Amniotic stem cell (primary cell): ENCODE data around the gene FBXL17.

Source experiments
- DNase-seq: peaks from one replicate; lab custom pipeline; 2025; lab: John Stamatoyannopoulos, UW

FBXL17 gene

DNA sequence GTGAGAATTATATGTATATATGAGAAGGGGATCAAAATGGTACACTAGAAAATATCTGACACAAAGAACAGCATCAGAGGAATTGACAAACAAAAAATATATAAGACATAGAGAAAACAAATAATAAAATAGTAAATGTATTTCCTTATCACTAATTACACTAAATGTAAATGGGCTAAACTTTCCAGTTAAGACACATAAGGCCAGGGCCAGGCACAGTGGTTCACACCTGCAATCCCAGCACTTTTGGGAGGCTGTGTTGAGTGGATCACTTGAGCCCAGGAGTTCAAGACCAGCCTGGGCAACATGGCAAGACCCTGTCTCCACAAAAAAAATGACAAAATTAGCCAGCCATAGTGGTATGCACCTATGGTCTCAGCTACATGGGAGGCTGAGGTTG is 8.5 kb downstream of the FBXL17 start:
- no peak for DNase-seq

DNA sequence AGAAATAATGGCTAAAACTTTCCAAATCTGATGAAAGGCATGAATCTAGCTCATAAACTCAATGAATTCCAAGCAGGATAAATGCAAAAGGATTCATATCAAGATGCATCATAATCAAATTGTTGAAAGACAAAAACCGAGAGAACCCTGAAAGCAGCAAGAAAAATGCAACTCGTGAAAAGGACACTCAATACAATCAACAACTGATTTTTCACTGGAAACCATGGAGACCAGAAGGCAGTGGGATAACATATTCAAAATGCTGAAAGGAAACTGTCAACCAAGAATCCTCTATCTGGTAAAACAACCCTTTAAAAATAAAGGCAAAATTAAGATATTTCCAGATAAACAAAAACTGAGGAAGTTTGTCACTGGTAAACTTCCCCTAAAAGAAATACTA is 9.5 kb downstream of the FBXL17 start:
- no peak for DNase-seq

DNA sequence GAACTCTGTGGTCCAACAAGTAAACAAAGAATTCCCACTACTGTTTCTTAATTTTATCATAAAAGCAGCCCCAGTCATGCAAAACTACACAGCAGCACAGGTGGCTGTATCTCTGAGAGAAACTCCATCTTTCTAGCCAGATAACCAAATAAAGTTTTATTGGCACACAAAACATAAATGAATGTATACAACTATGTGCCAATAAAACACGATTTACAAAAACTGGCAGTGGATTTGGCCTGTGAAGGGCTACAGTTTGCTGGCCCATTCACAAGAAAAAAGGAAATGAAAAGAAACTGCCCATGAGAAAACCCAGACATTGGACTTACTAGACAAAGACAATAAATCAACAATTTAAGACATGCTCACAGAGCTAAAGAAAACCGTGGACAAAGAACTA is 10.6 kb downstream of the FBXL17 start:
- no peak for DNase-seq

DNA sequence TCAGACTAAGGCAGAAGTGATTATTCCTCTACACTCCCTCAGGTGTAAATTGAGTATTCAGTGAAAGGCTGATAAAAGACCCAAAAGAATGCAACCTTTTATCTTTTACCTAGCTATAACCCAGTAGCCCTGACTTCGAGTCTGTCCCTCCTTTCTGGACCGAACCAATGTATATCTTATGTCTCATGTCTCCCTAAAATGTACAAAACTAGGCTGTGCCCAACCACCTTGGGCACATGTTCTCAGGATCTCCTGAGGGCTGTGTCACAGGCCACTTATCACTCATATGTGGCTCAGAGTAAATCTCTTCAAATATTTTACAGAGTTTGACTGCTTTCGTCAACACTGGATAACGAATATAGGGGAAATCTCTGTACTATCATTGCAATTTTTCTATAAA is 12.7 kb downstream of the FBXL17 start:
- DNase-seq = no peak

DNA sequence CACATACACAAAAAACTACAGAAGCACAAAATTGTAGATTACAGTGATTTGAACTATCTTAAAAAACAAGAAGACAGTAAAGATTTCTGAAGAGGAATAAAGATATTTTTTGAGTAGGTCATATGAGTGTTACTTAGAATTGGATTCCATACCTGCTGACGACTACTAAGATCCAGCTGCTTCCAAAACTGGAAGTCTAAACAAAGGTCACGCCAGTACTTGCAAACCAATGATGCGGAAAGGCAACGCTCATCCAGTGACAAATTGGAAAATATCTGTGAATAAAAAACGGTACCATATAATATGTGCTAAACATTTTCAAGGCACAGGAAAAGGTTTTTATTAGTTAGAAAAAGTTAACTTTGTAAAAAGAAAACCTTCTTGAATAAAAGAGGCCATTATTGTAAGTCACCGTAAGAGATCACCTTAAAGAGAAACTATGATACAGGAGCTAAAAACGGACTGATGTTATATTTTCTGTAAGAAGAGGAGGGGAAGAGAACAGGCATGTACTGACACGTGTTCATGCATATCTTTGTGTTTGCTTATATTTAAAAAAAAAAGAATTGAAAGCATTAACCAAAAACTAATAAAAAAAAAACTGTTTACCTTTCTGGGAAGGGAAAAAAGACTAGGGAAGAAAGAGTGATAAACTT is 14.1 kb downstream of the FBXL17 start:
- DNase-seq = no peak

DNA sequence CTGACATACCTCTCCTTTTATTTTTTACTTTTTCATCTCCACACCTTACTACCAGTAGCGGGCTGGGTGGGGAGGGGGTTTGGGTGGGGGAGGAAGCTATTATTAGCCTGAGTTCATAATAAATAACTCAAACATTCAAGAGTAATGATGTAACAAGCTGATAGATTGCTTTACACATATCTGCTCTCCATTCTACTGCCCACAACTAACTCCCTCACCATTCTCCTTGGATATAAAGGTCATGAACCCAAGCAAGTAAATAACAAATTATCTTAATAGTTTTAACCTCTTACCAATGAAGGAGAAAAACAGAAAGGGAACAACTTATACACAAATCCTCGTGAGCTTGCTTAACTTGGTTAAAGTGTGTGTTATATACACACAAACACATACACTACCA is 15.4 kb downstream of the FBXL17 start:
- DNase-seq = no peak

DNA sequence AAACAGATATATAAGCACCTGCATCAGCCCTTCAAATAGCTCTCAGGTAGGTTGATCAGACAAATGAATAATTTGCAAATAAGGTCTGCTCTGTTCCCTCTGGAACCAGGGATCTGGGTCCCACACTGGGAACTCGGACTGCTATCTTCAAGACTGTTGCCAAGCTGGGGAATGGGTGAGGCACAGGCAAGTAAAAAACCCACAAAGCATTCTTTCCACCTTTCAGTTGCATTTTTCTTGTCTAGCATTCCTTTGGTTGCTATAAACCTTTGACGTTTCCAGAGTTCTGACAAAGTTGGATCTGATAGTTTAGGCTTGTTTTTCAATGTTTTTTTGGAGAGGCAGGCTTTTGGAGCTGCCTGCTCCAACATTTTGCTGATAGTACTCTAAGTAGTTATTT is 20.1 kb downstream of the FBXL17 start:
- no peak for DNase-seq

DNA sequence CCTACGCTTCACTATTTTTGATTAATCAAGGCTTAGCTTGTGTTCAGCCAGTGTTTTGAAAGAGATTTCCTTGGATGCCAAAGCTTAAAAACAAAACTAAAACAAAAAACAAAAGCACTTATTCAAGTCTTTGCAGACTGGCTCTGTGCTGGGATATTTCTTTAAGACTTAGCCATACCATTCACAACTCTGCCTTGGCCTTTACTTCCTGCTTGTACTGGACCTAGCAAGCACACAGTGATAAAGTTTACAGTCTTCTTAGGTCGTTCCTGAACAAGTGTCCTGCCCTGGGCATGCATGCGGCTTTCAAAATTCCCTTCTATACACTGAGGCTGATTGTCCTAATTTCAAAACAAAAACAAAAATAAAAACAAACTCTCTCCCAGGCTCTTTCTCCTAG is 20.7 kb downstream of the FBXL17 start:
- DNase-seq = no peak

DNA sequence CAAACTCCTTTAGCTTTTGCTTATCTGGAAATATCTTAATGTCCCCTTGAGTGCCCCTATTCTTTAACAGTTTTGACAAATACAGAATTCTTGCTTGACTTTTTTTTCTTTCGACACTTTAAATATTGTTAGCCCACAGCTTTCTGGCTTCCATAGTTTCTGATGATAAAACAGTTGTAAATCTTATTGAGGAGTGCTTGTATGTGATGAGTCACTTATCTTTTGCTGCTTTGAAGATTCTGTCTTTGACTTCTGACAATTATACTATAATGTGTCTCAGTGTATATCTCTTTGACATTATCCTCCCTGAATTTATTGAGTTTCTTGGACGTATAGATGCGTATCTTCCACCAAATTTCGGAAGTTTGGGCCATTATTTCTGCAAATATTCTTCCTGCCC is 21.6 kb downstream of the FBXL17 start:
- DNase-seq = no peak

DNA sequence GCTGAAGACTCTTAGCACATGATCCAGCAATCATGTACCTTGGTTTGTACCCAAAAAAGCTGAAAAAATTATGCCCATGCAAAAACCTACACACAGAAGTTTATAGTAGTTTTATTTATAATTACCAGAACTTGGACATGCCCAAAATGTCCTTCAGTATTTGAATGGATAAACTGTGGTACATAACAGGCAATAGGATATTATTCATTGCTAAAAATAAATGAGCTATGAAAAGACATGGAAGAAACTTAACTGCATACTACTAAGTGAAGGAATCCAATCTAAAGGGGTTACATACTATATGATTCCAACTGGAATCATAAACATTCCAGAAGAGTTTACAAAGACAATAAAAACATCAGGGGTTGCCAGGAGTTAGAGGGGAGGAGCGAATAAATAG is 25.6 kb downstream of the FBXL17 start:
- DNase-seq = no peak

DNA sequence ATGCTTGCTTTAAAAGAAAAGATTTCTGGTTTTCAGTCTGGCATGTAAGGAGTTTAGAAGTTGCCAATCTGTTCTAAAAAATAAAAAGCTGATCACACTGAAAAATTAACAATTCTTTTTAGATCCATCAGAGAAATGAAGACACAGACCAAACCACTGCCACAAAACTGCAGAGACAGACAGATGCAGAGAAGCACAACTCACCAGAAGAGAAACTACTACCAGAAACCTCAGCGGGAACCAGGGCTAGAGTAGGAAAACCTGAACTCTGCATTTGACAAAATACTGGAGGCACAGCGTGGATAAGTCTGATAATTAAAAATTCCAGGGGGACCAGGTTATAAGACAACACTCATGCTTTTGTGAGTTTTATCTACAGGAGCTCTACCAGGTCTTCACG is 28.8 kb downstream of the FBXL17 start:
- no peak for DNase-seq

DNA sequence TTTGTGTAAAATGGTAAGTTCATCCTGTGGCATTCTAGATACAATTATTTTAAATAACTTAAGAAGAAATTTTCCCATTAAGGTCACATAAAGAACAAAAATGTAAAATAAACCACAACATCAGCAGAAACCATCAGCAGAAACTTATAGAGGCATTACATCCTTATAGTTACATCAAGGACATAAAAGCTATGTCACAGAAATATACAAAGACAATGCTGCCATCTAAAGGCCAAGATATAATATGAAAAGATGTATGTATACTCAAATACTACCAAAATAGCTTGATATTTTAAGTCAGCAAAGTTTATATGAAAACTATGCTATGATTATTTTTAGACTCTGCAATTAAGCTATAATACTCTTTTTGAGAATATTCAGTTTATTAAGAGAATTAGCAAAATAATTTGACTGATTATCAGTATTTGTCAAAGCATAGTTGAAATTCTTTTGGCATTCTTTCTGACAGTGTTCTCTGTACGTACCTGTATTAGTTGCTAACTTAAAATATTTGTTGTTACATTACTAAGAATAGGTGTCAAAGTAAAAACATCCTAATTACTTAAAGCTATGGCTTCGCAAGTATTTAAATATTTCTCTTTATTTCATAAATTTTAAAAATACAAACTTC is 36.2 kb downstream of the FBXL17 start:
- DNase-seq = peak; percentile 30

DNA sequence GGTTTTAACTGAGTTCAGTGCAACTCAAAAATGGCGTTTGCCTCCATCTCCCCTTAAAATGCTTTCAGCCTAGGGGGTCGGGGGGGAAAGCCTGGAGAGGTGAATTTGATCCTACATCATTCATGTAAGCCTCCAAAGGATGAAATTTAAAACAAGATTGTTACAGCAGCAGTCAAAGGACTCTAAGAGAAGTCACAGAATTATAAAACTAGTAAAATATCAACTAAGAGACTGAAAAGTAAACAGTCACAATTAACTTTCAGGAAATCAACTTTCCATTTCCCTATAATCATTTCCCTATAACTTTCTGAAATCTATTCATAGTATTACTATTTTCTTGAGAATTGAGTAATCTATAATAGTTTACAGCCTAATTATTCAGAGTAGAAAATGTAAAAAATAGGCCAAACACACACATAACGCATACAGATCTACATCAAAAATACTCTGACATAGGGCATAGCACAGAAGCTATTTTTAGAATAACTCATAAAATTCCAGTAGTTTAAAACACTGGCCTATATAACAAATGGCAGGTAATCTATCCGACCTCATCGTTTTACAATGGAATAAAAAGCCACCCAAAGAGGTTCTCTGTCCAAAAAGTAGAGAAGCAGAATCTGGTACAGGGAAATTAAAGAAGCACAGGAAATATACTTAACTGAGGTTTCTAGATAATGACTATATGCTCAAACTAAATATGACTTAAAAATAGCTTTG is 37.6 kb downstream of the FBXL17 start:
- no peak for DNase-seq

DNA sequence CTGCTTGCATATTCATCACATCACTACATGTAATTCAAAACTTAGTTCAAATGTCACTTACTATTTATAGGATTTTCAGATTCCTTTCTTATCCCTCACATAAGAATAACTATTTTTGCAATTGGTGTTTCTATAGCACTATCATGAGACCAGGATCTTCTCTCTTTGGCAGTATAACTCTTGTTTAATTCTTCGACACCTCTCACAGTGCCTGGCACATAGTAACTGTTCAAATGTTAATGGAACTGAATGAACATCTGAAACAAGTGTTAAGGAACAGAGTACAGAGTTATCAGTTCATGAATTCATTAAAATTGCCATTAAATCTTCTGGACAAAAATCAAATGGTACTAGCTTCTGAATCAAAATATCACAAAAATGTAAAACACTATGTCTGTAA is 40.0 kb downstream of the FBXL17 start:
- no peak for DNase-seq

DNA sequence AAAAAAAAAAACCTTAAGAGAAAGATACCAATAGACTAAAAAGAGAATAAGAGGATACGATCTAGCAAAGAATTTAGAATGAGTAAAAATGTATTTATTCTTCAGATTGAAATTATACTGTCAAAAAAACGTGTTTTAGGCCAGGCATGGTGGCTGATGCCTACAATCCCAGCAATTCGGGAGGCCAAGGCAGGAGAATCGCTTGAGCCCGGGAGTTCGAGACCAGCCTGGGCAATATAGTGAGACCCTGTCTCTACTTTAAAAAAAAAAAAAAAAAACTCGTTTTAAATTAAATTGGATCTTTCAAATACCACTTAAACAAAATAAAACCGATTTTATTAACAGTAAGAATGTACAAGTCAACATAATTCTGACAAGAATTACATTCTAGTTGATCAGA is 41.8 kb downstream of the FBXL17 start:
- no peak for DNase-seq

DNA sequence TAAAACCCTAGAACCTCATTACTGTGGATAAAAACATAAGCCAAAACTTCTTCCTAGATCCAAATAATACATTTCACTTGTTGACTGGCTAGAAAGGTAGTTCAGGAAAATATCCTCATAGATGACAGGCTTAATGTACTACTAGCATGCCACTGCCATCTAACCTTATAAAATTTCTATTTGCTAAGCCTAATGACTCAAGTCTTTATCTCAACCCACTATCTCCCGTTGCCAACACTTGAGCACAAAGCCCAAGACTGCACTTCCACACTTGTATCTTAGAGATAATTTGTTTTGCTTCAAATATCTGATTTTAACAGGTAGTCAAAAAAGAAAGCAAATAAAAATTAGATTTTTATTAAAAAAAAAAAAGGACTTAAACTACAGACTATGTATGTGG is 42.7 kb downstream of the FBXL17 start:
- DNase-seq = no peak

DNA sequence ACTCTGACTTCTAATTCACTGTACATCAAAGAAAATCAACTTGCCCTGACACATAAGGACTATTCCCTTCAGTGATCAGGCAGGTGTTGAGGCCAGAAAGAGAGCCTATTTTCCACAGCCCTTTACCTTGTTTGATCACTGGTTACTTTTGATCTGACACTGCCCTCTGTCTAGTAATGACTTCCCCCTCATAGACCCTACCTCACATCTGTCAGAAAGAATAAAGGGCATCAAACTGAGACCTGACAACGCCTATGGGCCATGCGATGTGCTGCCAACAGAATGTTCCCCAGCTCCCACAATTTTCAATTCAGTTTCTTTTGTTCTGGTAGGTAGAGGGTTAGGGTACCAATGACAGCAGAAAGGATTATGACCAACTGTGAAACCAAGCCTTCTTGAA is 47.7 kb downstream of the FBXL17 start:
- DNase-seq = no peak

DNA sequence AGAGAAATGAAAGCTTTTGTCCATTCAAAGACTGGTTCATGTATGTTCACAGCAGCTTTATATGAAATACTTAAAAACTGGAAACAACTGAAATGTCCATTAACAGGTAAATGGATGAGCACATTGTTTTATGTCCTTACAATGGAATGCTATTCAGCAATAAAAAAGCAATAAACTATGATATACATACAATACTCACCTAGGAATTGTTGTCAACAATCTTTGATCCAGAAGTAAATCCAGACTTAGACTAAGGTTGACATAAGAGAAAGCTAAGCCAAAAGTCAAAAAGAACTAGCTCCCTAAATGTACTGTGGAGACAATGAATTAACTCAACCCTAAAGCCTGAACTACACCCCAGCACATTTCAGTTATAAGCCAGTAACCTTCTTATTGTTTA is 54.9 kb downstream of the FBXL17 start:
- DNase-seq = no peak

DNA sequence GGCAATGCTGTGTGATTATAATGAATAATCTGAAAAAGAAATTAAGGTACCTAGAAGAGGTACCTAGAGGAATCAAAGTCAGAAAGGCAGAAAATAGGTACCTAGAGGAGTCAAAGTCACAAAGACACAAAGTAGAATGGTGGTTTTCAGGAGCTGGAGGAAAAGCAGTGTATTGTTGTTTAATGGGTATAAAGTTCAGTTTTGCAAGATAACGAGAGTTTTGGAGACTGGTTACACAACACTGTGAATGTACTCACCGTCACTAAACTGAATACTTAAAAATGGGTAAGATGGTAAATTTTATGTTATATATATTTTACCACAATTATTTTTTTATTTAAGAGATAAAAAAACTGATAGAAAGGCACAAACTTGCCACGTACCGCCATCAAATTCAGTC is 57.0 kb downstream of the FBXL17 start:
- no peak for DNase-seq

DNA sequence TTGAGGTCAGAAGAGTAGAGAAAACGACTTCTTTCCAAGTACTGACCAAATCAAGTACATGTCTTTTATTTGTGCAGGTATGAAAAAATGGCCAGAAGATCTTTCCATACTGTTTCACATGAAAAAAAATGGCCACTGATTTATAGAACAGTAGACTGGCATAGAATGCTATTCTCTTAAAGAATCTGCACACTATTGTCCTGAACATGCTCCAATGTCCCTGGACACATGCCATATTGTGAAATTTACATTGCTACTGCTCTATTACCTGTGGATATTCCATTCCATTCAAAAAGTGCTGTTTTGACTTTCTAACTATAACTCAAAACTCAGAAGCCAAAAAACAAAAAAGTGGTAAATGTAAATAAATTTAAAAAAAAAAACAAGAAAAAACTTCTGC is 60.6 kb downstream of the FBXL17 start:
- no peak for DNase-seq

DNA sequence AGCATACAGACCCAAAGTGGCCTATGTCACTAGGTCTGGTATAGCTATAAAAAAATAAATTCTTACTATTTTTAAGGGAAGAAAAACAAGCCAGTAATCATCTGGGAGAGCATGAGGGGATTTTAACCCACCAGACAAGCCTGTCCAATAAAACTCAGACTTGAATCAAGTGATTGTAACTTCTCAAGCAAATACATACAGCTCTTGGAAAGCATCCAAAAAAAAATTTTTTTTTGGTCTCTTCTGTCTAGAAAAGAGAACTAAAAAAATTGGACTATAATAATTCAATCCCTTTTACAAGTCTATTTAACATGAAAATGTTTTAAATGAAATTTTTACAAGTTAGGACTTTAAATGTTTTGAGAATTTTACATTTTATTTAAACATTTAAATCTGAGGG is 61.7 kb downstream of the FBXL17 start:
- no peak for DNase-seq

DNA sequence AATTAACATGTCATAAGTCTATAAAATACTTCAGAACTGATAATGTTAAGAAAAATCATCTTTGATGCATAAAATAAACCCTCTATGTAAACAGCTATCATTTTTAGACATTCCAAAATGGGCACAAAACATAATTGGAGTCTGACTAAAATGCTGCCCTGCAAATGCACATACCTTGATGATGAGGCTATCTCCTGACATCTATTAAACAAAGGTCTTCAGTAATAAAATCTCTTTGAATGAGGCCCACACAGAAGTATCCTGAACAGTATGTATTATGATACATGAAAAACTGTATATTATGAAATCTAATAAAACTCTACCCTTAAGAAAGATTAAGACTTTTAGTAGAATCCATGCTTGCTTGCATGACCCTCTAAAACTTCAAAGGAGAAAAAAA is 66.1 kb downstream of the FBXL17 start:
- no peak for DNase-seq

DNA sequence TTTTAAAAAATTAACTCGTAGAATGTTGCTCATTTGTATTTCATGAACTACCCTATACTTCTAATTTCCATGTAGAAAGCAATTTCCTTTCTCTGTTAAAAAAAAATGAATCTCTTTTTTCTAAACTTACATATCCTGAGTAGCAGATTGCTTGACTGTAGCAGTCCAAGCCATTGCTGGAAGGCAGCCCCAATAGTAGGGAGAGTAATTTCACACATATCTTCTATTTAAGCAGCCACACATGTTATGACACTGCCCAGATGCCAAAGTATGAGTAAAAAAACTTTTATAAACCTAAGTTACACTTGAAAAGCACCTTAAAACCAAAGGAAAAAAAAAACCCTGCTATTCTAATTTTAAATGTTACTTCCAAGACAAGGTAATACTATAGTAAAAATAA is 69.6 kb downstream of the FBXL17 start:
- no peak for DNase-seq

DNA sequence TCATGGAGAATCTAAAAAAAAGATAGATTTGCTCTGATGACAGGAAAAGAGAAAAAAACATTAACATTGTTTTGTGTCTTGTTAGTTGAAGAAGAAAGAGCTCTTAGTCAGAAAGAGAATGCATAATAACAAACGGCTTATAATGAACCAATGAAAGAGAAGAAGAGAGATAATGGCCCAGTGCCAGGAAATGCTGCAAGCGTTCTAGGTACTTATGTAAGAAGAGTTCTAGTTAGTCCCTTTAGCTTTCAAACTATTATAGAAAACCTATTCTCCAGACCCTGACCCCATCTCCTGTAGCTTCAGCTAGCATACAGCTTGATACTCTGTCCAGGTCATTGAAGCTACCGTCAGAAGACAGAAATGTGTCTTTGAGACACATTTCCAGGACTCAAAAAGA is 70.2 kb downstream of the FBXL17 start:
- DNase-seq = no peak
